A673 (cell line): Measurements from ENCODE around the gene LSM3. TPM values are rescaled to one million over a fixed set of nuclear protein-coding genes. Genes with fewer than 3 reads are reported as not detected.

ENCODE experiments used
- BruUV-seq: library from RNA; stranded (reverse); fragments of 400-500 nt; replicated peaks from 2 replicates; lab custom pipeline; 2021; lab: Mats Ljungman, UMichigan
- CTCF ChIA-PET: fragments of 300-600 bp; sonication (Branson Sonifier 250); formaldehyde crosslinking; loops from one replicate; lab custom pipeline; 2022; ENCODE audit warnings: antibody characterized with exemption; lab: Charles Lee
- POLR2A ChIA-PET: fragments of 300-600 bp; sonication (Branson Sonifier 250); formaldehyde crosslinking; loops from one replicate; lab custom pipeline; 2022; ENCODE audit warnings: antibody characterized with exemption; ENCODE audit not compliant: low non-redundant PET; lab: Charles Lee
- DNase-seq: peaks from one replicate; pipeline ENCODE4 v3.0.0-alpha.2; 2015; ENCODE audit warnings: low spot score
- H3K27ac ChIP-seq: fragments of 200-600 bp; sonication (generic); 2 replicates; pipeline ENCODE4 v1.5.1; 2016; ENCODE audit warnings: mixed run types, low read depth, mild to moderate bottlenecking, mixed read lengths, antibody characterized with exemption, low read length; ENCODE audit not compliant: poor library complexity, severe bottlenecking
- H3K27me3 ChIP-seq: fragments of 200-600 bp; sonication (generic); replicated peaks from 2 replicates; pipeline ENCODE4 v1.6.1; 2017; ENCODE audit warnings: mixed run types, low read depth, mild to moderate bottlenecking, mixed read lengths, antibody characterized with exemption, low read length; ENCODE audit not compliant: insufficient read depth, poor library complexity
- H3K36me3 ChIP-seq: fragments of 200-600 bp; sonication (generic); 2 replicates; pipeline ENCODE4 v1.6.1; 2016; ENCODE audit warnings: mixed run types, mild to moderate bottlenecking, mixed read lengths, antibody characterized with exemption, low read length; ENCODE audit not compliant: insufficient read depth, poor library complexity, severe bottlenecking
- H3K4me1 ChIP-seq: fragments of 200-600 bp; sonication (generic); 2 replicates; pipeline ENCODE4 v1.6.1; 2017; ENCODE audit warnings: mixed run types, mild to moderate bottlenecking, mixed read lengths, antibody characterized with exemption, low read length; ENCODE audit not compliant: insufficient read depth, poor library complexity, severe bottlenecking
- H3K4me3 ChIP-seq: fragments of 200-600 bp; sonication (generic); 2 replicates; pipeline ENCODE4 v1.5.1; 2016; ENCODE audit warnings: low read depth, mixed run types, mild to moderate bottlenecking, mixed read lengths, low read length; ENCODE audit not compliant: poor library complexity, severe bottlenecking
- H3K9me3 ChIP-seq: fragments of 200-600 bp; sonication (generic); 2 replicates; pipeline ENCODE4 v1.6.1; 2016; ENCODE audit warnings: mixed run types, low read depth, mild to moderate bottlenecking, mixed read lengths, antibody characterized with exemption, low read length; ENCODE audit not compliant: poor library complexity, severe bottlenecking
- CTCF ChIP-seq: fragments of 300-800, 200-600 bp; sonication (generic); conservative IDR thresholded peaks from 2 replicates; pipeline ENCODE4 v1.5.1; 2017; ENCODE audit warnings: low read depth, mild to moderate bottlenecking, antibody characterized with exemption, low read length, moderate library complexity, mixed read lengths
- EZH2 ChIP-seq: fragments of 200-600 bp; sonication (generic); IDR thresholded peaks from 2 replicates; pipeline ENCODE4 v1.6.1; 2017; ENCODE audit warnings: borderline replicate concordance, low read depth, mild to moderate bottlenecking, mixed read lengths, antibody characterized with exemption, low read length; ENCODE audit not compliant: poor library complexity, severe bottlenecking
- intact Hi-C: fragments of 100-400 bp; cut with micrococcal nuclease; formaldehyde crosslinking; loops from one replicate; pipeline ENCODE4 v1.10.0; 2022; ENCODE audit not compliant: unreplicated experiment
- total RNA-seq: library from RNA; stranded (reverse); gene quantifications from 2 replicates; pipeline ENCODE4 v1.2.3, GENCODE V29; 2021

The LSM3 gene
- total RNA-seq, 1 experiment from 2014 or later: 29.4 TPM

GRCh38 chr3:14235003-14235911 lies 56.6 kb downstream of the LSM3 start:
- Histone ChIP-seq H3K36me3 (no peaks in the 10 kb centered on the region), H3K4me3 (no peak overlapping the region), H3K4me1 (no peaks in the 10 kb centered on the region), H3K27ac (no peak overlapping the region), H3K9me3 (no peaks in the 10 kb centered on the region), H3K27me3 (peaks cover 13% of the 10 kb centered on the region)
- ChIA-PET POLR2A (no interaction called here), CTCF (no interaction called here)
- no TSS peak for BruUV-seq
- no peak for DNase-seq
- intact Hi-C loops: no loop called here
- TF ChIP-seq EZH2 (no peak), CTCF (no peak)

- DNase-seq: no peak
- Histone ChIP-seq H3K4me3 (no peak overlapping the region), H3K36me3 (no peaks in the 10 kb centered on the region), H3K27me3 (peaks cover 13% of the 10 kb centered on the region), H3K9me3 (no peaks in the 10 kb centered on the region), H3K27ac (no peak overlapping the region), H3K4me1 (no peaks in the 10 kb centered on the region)
- TF ChIP-seq CTCF (no peak), EZH2 (no peak)
- intact Hi-C loops: no loop called here
- BruUV-seq: no TSS peak
- ChIA-PET POLR2A (no interaction called here), CTCF (no interaction called here)
Measured at GRCh38 chr3:14235912-14236295, 57.3 kb downstream of the LSM3 start.

- Histone ChIP-seq H3K4me1 (no peaks in the 10 kb centered on the region), H3K4me3 (no peak overlapping the region), H3K27me3 (peaks cover 13% of the 10 kb centered on the region), H3K9me3 (no peaks in the 10 kb centered on the region), H3K27ac (no peak overlapping the region), H3K36me3 (no peaks in the 10 kb centered on the region)
- CTCF ChIA-PET: no interaction called here
- intact Hi-C loops: no loop called here
- BruUV-seq: no TSS peak
- POLR2A ChIA-PET: no interaction called here
- no peak for DNase-seq
- no peak for TF ChIP-seq CTCF
- no peak for TF ChIP-seq EZH2
Measured at GRCh38 chr3:14236902-14237301, 58.3 kb downstream of the LSM3 start.
